ENCODE measurements around the gene AMELY. TPM values are rescaled to one million over a fixed set of nuclear protein-coding genes. Genes with fewer than 3 reads are reported as not detected.

Gene AMELY
- total and polyA plus RNA-seq, 2 experiments from 2014 or later: not detected

DNA sequence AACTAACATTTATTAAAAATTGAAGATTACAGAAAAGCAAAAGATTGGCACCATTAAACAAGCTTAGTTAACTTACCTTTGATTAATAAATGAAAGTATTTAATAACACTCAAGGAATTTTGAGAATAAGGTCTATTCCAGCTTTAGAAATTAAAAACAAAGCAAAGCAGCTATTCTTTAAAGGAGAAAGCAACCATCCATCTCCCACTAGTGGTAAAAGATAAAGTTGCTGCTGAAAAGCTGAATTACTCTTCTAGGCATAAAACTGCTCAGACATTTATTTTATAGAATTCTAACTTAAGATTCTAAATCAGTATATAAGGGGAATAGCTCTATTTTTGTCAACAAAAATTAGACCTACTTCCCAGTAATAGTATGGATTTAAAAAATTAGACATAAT lies 36.1 kb upstream of the AMELY start:
- Histone ChIP-seq H3K79me2 (no peaks in the 10 kb centered on the region), H3K4me1 (ENCODE audit: insufficient read depth) (no peaks in the 10 kb centered on the region), H3K9me2 (replicated peaks; ENCODE audit: insufficient read depth) (no peaks in the 10 kb centered on the region), H3K9me3 (ENCODE audit: low read depth) (no peaks in the 10 kb centered on the region), H3K27me3 (no peaks in the 10 kb centered on the region), H2AFZ (no peak overlapping the region), H3K27ac (no peak overlapping the region), H3K36me3 (replicated peaks; ENCODE audit: insufficient read depth, low read depth) (no peaks in the 10 kb centered on the region), H4K20me1 (ENCODE audit: insufficient read depth, poor library complexity, severe bottlenecking) (no peaks in the 10 kb centered on the region), H3K4me2 (no peak overlapping the region), H3K4me3 (no peak overlapping the region)
- TF ChIP-seq EZH2phosphoT487 (IDR thresholded peaks at IDR 0.05; ENCODE audit: low read depth, severe bottlenecking, unreplicated experiment) (no peak), EZH2 (IDR thresholded peaks at IDR 0.05; ENCODE audit: borderline replicate concordance) (no peak)
- TF ChIP-seq, protein P1, sequence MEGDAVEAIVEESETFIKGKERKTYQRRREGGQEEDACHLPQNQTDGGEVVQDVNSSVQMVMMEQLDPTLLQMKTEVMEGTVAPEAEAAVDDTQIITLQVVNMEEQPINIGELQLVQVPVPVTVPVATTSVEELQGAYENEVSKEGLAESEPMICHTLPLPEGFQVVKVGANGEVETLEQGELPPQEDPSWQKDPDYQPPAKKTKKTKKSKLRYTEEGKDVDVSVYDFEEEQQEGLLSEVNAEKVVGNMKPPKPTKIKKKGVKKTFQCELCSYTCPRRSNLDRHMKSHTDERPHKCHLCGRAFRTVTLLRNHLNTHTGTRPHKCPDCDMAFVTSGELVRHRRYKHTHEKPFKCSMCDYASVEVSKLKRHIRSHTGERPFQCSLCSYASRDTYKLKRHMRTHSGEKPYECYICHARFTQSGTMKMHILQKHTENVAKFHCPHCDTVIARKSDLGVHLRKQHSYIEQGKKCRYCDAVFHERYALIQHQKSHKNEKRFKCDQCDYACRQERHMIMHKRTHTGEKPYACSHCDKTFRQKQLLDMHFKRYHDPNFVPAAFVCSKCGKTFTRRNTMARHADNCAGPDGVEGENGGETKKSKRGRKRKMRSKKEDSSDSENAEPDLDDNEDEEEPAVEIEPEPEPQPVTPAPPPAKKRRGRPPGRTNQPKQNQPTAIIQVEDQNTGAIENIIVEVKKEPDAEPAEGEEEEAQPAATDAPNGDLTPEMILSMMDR (IDR thresholded peaks at IDR 0.05; ENCODE audit: poor library complexity): no peak
- DNase-seq (ENCODE audit: low spot score): no peak

DNA sequence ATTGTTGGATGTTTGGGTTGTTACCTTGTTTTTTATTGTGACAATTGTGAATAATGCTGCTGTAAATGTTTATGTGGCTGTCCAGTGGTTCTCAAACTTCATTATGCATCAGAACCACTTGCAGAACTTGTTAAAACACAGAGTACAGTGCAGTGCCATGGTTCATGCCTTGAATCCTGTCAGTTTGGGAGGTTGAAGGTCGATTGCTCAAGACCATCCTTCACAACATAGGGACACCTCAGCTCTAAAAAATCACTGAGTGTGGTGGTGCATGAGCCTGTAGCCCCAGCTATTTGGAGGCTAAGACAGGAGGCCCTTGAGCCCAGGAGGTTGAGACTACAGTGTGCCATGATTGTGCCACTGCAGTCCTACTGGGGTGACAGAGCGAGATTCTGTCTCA lies 23.9 kb upstream of the AMELY start:
- no peaks in the 10 kb centered on the region for H4K20me1 ChIP-seq (ENCODE audit: insufficient read depth, poor library complexity, severe bottlenecking)
- no peaks in the 10 kb centered on the region for H3K27me3 ChIP-seq
- no peaks in the 10 kb centered on the region for H3K36me3 ChIP-seq (replicated peaks; ENCODE audit: insufficient read depth, low read depth)
- no peaks in the 10 kb centered on the region for H3K9me2 ChIP-seq (replicated peaks; ENCODE audit: insufficient read depth)
- H3K9me3 ChIP-seq (ENCODE audit: low read depth): no peaks in the 10 kb centered on the region
- no peak overlapping the region for H3K4me3 ChIP-seq
- no peak overlapping the region for H2AFZ ChIP-seq
- H3K79me2 ChIP-seq: no peaks in the 10 kb centered on the region
- H3K4me2 ChIP-seq: no peak overlapping the region
- no peaks in the 10 kb centered on the region for H3K4me1 ChIP-seq (ENCODE audit: insufficient read depth)
- no peak for TF ChIP-seq EZH2phosphoT487 (IDR thresholded peaks at IDR 0.05; ENCODE audit: low read depth, severe bottlenecking, unreplicated experiment)
- no CpG with 5 or more reads among the region's 2 CpGs for WGBS (ENCODE audit: low lambda C conversion rate, missing lambda C conversion rate)
- no peak overlapping the region for H3K27ac ChIP-seq
- no peak for DNase-seq (ENCODE audit: low spot score)

DNA sequence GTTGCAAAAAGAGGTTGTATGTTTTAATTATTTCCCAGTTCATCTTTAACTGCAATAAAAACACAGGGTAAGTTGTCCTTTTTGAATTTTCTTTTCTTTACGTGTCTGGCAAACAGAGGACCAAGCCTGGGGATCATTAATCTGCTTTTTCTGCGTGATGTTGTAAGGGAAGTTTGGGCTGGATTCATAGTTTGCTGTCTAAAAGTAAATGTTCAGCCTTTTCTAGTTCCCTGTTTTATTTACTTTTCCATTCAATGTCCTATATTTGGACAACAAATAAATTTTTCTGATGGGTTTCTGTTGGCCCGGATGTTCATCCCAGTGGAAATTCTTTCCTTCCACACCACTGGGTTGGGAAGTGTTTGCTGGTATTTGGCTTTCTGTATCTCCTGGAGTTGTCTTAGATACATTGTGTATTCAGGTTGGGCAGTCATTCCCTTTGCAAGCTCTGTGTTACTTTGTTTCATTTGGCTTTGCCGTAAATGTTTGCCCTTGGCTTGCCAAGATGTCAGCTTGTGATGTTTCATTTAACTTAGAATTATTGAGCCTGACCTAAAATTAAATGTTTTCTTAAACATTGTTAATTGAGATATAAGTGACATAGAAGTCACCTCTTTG lies 20.3 kb upstream of the AMELY start:
- Histone ChIP-seq H2AFZ (no peak overlapping the region), H3K27me3 (no peaks in the 10 kb centered on the region), H3K36me3 (replicated peaks; ENCODE audit: insufficient read depth, low read depth) (no peaks in the 10 kb centered on the region), H3K27ac (no peak overlapping the region), H3K4me2 (no peak overlapping the region), H3K79me2 (no peaks in the 10 kb centered on the region), H3K9me2 (replicated peaks; ENCODE audit: insufficient read depth) (no peaks in the 10 kb centered on the region), H3K9me3 (ENCODE audit: low read depth) (no peaks in the 10 kb centered on the region), H3K4me3 (no peak overlapping the region), H4K20me1 (ENCODE audit: insufficient read depth, poor library complexity, severe bottlenecking) (no peaks in the 10 kb centered on the region), H3K4me1 (ENCODE audit: insufficient read depth) (no peaks in the 10 kb centered on the region)
- WGBS (ENCODE audit: low lambda C conversion rate, missing lambda C conversion rate): no CpG with 5 or more reads among the region's 4 CpGs
- no peak for DNase-seq (ENCODE audit: low spot score)
- TF ChIP-seq EZH2phosphoT487 (IDR thresholded peaks at IDR 0.05; ENCODE audit: low read depth, severe bottlenecking, unreplicated experiment): no peak
- TF ChIP-seq, protein P1 (IDR thresholded peaks at IDR 0.05; ENCODE audit: poor library complexity): no peak
- no peak for TF ChIP-seq EZH2 (IDR thresholded peaks at IDR 0.05; ENCODE audit: borderline replicate concordance)

DNA sequence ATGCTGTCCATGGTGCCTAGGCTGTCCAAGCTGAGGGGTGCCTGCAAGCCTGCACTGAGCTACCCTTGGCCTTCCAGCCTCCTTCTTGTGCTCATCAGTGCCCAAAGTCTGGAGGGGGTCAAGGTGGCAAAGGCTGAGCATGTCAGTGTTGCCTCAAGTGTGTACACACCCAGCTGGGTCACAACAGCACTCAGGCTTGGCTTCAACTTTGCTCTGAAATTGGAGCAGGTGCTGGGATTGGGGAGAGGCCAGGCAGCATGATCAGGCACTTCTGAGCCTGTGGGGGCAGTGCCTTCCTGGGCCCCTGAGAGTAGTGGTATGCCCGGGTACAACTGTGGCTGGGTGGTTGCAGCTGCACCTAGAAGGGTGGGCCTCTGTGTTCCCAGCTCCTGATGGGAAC lies 17.7 kb upstream of the AMELY start:
- no peak overlapping the region for H3K4me2 ChIP-seq
- DNase-seq (ENCODE audit: low spot score): no peak
- no peaks in the 10 kb centered on the region for H3K4me1 ChIP-seq (ENCODE audit: insufficient read depth)
- H3K79me2 ChIP-seq: no peaks in the 10 kb centered on the region
- no peaks in the 10 kb centered on the region for H3K9me3 ChIP-seq (ENCODE audit: low read depth)
- H3K27me3 ChIP-seq: no peaks in the 10 kb centered on the region
- H3K36me3 ChIP-seq (replicated peaks; ENCODE audit: insufficient read depth, low read depth): no peaks in the 10 kb centered on the region
- TF ChIP-seq EZH2phosphoT487 (IDR thresholded peaks at IDR 0.05; ENCODE audit: low read depth, severe bottlenecking, unreplicated experiment): no peak
- no peak for TF ChIP-seq EZH2 (IDR thresholded peaks at IDR 0.05; ENCODE audit: borderline replicate concordance)
- WGBS (ENCODE audit: low lambda C conversion rate, missing lambda C conversion rate): no CpG with 5 or more reads among the region's 1 CpG
- no peak overlapping the region for H3K27ac ChIP-seq
- H3K4me3 ChIP-seq: no peak overlapping the region
- H3K9me2 ChIP-seq (replicated peaks; ENCODE audit: insufficient read depth): no peaks in the 10 kb centered on the region
- H2AFZ ChIP-seq: no peak overlapping the region
- no peaks in the 10 kb centered on the region for H4K20me1 ChIP-seq (ENCODE audit: insufficient read depth, poor library complexity, severe bottlenecking)

Data from hepatocyte (in vitro differentiated cells).